ENCODE data around the gene RAB4A.

GRCh38 chr1:229230140-229230892, 40.6 kb upstream of the RAB4A start:
- TF ChIP-seq CTCF (IDR thresholded peaks at IDR 0.05) (no peak), EZH2 (IDR thresholded peaks at IDR 0.05) (no peak)
